ENCODE measurements around the gene NYAP2. TPM values are rescaled to one million over a fixed set of nuclear protein-coding genes. Genes with fewer than 3 reads are reported as not detected.

Gene NYAP2
- polyA plus RNA-seq, 3 donors: not detected

DNA sequence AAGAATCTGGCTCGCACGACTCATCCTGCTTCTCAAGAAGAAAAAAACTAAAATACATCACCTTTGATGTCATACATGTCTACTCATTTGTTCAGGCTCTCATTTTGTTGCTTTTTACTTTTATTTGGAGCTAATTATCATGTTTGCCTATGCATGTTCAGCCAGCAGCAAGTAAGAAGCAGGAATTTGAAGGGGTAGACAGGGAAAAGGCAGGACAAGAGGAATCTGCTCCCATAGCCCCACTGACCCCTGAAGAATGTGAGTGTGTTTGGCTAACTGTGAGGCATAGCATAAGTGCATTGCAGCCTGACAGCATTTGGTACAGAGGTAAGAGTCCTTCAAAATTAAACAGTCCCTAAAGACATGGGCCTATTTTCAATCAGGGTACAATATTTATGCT lies 72.7 kb downstream of the NYAP2 start:
- no peak overlapping the region for H3K27ac Mint-ChIP-seq
- Histone ChIP-seq H3K79me2 (ENCODE audit: insufficient read depth, low read length) (no peaks in the 10 kb centered on the region), H3K9me3 (replicated peaks in 1 of 2; ENCODE audit: control insufficient read depth in 1 of 2, insufficient read depth in 1 of 2, low read length in 2 of 2) (no peaks in the 10 kb centered on the region), H2AFZ (ENCODE audit: insufficient read depth, low read depth, low read length, poor library complexity, severe bottlenecking) (no peak overlapping the region), H3K4me3 (replicated peaks in 1 of 3; ENCODE audit: low read depth in 2 of 3, low read length in 3 of 3) (no peak overlapping the region), H3K27ac (ENCODE audit: low read depth in 1 of 2, low read length in 2 of 2) (no peak overlapping the region), H3K4me1 (ENCODE audit: control insufficient read depth in 1 of 2, insufficient read depth in 2 of 2, low read length in 2 of 2) (no peaks in the 10 kb centered on the region), H3K27me3 (ENCODE audit: control insufficient read depth in 2 of 2, insufficient read depth in 2 of 2, low read length in 2 of 2) (no peaks in the 10 kb centered on the region), H3K36me3 (replicated peaks in 1 of 2; ENCODE audit: control insufficient read depth in 1 of 2, insufficient read depth in 2 of 2, low read length in 2 of 2) (no peaks in the 10 kb centered on the region), H4K20me1 (ENCODE audit: insufficient read depth, low read length) (no peaks in the 10 kb centered on the region), H3K9ac (ENCODE audit: insufficient read depth, low read length, poor library complexity, severe bottlenecking) (no peak overlapping the region), H3K4me2 (replicated peaks; ENCODE audit: extremely low read depth, low read length, poor library complexity, severe bottlenecking) (no peak overlapping the region)
- no peaks in the 10 kb centered on the region for H3K36me3 Mint-ChIP-seq
- no peaks in the 10 kb centered on the region for H3K27me3 Mint-ChIP-seq (ENCODE audit: low read depth in 3 of 3)
- peaks cover 0 to 4% (median 0%) of the 10 kb centered on the region in 7 donors for H3K9me3 Mint-ChIP-seq
- WGBS (ENCODE audit: insufficient coverage): 70% methylated on average over 2 of the region's 2 CpGs
- TF ChIP-seq, protein P1, sequence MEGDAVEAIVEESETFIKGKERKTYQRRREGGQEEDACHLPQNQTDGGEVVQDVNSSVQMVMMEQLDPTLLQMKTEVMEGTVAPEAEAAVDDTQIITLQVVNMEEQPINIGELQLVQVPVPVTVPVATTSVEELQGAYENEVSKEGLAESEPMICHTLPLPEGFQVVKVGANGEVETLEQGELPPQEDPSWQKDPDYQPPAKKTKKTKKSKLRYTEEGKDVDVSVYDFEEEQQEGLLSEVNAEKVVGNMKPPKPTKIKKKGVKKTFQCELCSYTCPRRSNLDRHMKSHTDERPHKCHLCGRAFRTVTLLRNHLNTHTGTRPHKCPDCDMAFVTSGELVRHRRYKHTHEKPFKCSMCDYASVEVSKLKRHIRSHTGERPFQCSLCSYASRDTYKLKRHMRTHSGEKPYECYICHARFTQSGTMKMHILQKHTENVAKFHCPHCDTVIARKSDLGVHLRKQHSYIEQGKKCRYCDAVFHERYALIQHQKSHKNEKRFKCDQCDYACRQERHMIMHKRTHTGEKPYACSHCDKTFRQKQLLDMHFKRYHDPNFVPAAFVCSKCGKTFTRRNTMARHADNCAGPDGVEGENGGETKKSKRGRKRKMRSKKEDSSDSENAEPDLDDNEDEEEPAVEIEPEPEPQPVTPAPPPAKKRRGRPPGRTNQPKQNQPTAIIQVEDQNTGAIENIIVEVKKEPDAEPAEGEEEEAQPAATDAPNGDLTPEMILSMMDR (IDR thresholded peaks at IDR 0.05): no peak
- intact Hi-C loops (cut with micrococcal nuclease): no loop called here
- H3K4me1 Mint-ChIP-seq: no peaks in the 10 kb centered on the region
- no peak for DNase-seq
- H3K4me3 Mint-ChIP-seq: no peak overlapping the region

DNA sequence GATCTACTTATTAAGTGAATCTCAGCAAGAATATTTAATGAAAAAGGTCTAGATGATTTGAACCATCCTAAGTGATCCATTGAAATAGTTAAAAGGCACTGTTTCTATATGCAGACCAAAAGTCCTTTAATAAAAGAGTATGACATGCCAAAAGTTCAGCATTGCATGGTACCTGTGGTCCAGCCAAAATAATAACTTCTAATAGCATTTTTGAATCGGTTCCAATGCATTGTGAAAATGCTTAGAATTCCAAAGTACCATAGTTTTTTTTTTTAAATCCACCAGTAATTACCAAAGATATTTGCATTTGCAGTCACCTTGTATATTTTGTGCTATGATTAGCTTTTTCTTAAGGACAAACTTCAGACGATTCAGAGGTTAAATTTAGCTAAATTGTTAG lies 79.9 kb downstream of the NYAP2 start:
- H3K27me3 ChIP-seq (ENCODE audit: control insufficient read depth in 2 of 2, insufficient read depth in 2 of 2, low read length in 2 of 2): no peaks in the 10 kb centered on the region
- TF ChIP-seq, protein P1 (IDR thresholded peaks at IDR 0.05): no peak
- H2AFZ ChIP-seq (ENCODE audit: insufficient read depth, low read depth, low read length, poor library complexity, severe bottlenecking): no peak overlapping the region
- no peaks in the 10 kb centered on the region for H4K20me1 ChIP-seq (ENCODE audit: insufficient read depth, low read length)
- H3K4me1 Mint-ChIP-seq: no peaks in the 10 kb centered on the region
- H3K4me2 ChIP-seq (replicated peaks; ENCODE audit: extremely low read depth, low read length, poor library complexity, severe bottlenecking): no peak overlapping the region
- intact Hi-C loops (cut with micrococcal nuclease): no loop called here
- no peak overlapping the region for H3K4me3 Mint-ChIP-seq
- H3K9me3 ChIP-seq (replicated peaks in 1 of 2; ENCODE audit: control insufficient read depth in 1 of 2, insufficient read depth in 1 of 2, low read length in 2 of 2): no peaks in the 10 kb centered on the region
- H3K27me3 Mint-ChIP-seq (ENCODE audit: low read depth in 3 of 3): peaks cover 0 to 2% (median 0%) of the 10 kb centered on the region in 3 donors
- H3K36me3 ChIP-seq (replicated peaks in 1 of 2; ENCODE audit: control insufficient read depth in 1 of 2, insufficient read depth in 2 of 2, low read length in 2 of 2): no peaks in the 10 kb centered on the region
- H3K4me3 ChIP-seq (replicated peaks in 1 of 3; ENCODE audit: low read depth in 2 of 3, low read length in 3 of 3): no peak overlapping the region
- no peak overlapping the region for H3K27ac ChIP-seq (ENCODE audit: low read depth in 1 of 2, low read length in 2 of 2)
- H3K36me3 Mint-ChIP-seq: no peaks in the 10 kb centered on the region
- H3K79me2 ChIP-seq (ENCODE audit: insufficient read depth, low read length): no peaks in the 10 kb centered on the region
- no CpG with 5 or more reads among the region's 2 CpGs for WGBS (ENCODE audit: insufficient coverage)
- peaks cover 0 to 3% (median under 1%) of the 10 kb centered on the region in 7 donors for H3K9me3 Mint-ChIP-seq
- H3K4me1 ChIP-seq (ENCODE audit: control insufficient read depth in 1 of 2, insufficient read depth in 2 of 2, low read length in 2 of 2): no peaks in the 10 kb centered on the region
- DNase-seq: no peak
- no peak overlapping the region for H3K27ac Mint-ChIP-seq
- no peak overlapping the region for H3K9ac ChIP-seq (ENCODE audit: insufficient read depth, low read length, poor library complexity, severe bottlenecking)
